Measurements from ENCODE around the gene LMNTD2. TPM values are rescaled to one million over a fixed set of nuclear protein-coding genes. Genes with fewer than 3 reads are reported as not detected.
"Not testable (repeated sequence)": the region's sequence is repeated elsewhere in the genome, so short reads cannot be mapped to it uniquely, and the experiment has no call there.

LMNTD2 gene
- total and polyA plus RNA-seq, 2 experiments from 2014 or later = 7.3 to 15.9 TPM

- no peaks in the 10 kb centered on the region for H3K9me2 ChIP-seq (replicated peaks; ENCODE audit: insufficient read depth)
- no peaks in the 10 kb centered on the region for H3K36me3 ChIP-seq (replicated peaks; ENCODE audit: insufficient read depth, low read depth)
- no peaks in the 10 kb centered on the region for H3K9me3 ChIP-seq (ENCODE audit: low read depth)
- WGBS (ENCODE audit: low lambda C conversion rate, missing lambda C conversion rate) = under 1% methylated on average over 49 of the region's 81 CpGs
- peak overlapping the region; percentile 99 for H3K4me2 ChIP-seq
- H3K4me1 ChIP-seq (ENCODE audit: insufficient read depth) = peaks cover 50% of the 10 kb centered on the region
- TF ChIP-seq EZH2phosphoT487 (IDR thresholded peaks at IDR 0.05; ENCODE audit: low read depth, severe bottlenecking, unreplicated experiment) = no peak
- TF ChIP-seq CTCF (IDR thresholded peaks at IDR 0.05; ENCODE audit: poor library complexity) = no peak
- no peak for TF ChIP-seq EZH2 (IDR thresholded peaks at IDR 0.05; ENCODE audit: borderline replicate concordance)
- peak overlapping the region; percentile 79 for H3K4me3 ChIP-seq
- peaks cover 34% of the 10 kb centered on the region for H4K20me1 ChIP-seq (ENCODE audit: insufficient read depth, poor library complexity, severe bottlenecking)
- peak overlapping the region; percentile 82 for H2AFZ ChIP-seq
- no peak for DNase-seq (ENCODE audit: low spot score)
- peak overlapping the region; percentile 77 for H3K27ac ChIP-seq
- no peaks in the 10 kb centered on the region for H3K27me3 ChIP-seq
- peaks cover 37% of the 10 kb centered on the region for H3K79me2 ChIP-seq
These were observed 14.9 kb upstream of the LMNTD2 start for GRCh38 chr11:575313-575995.

DNA sequence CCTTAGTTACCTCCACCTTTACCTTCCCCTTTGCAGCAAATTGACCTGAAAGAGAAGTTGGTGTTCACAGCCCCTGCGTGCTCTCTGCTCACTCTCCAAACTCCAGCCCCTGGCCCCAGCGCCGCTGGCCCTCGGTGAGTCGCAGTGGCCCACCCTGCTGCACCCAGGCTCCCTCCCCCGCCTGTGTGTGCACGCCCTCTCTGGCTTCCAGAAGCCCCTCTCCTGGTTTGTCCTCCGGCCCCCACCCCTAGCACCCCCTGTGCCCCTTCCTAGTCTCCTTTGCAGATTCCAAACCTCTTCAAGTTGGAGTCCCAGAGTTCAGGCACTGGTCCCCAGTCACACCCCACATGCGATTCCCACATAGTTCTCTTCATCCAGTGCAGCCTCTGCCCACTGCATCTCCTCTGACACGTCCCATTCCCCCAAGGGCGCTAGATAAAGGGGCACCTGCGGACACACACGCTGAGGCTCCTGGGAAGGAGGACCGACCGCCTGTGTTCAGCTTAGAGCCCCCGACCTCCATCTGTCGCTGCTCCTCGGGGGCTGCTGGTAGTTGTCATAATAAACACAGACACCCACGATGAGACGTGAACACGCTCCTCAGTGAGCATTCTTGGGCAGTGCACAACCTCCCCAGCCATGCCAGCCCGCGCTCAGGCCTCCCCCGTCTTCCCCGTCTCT lies 14.2 kb upstream of the LMNTD2 start:
- no peak overlapping the region for H3K27ac ChIP-seq

DNA sequence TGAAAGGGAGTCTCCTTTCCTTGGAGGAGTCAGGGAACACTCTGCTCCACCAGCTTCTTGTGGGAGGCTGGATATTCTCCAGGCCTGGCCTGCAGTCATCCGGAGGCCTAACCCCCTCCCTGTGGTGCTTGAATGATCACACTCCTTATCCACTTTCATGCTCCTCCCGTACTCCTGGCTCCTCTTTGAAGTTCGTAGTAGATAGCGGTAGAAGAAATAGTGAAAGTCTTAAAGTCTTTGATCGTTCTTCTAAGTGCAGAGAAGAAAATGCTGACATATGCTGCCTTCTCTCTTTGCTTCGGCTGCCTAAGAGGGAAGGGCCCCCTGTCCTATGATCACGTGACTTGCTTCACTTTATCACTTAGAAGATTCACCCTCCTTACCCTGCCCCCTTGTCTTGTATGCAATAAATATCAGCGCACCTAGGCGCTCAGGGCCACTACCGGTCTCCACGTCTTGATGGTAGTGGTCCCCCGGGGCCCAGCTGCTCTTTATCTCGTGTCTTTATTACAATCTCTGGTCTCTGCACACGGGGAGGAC lies 13.6 kb upstream of the LMNTD2 start:
- H3K4me3 ChIP-seq; DNase-seq (ENCODE audit: low spot score); H3K27ac ChIP-seq; H3K9me2 ChIP-seq (replicated peaks; ENCODE audit: insufficient read depth); H3K27me3 ChIP-seq; H2AFZ ChIP-seq; H3K36me3 ChIP-seq (replicated peaks; ENCODE audit: insufficient read depth, low read depth); H3K9me3 ChIP-seq (ENCODE audit: low read depth): not testable (repeated sequence)
- peak overlapping the region; percentile 99 for H3K4me2 ChIP-seq
- H4K20me1 ChIP-seq (ENCODE audit: insufficient read depth, poor library complexity, severe bottlenecking) = peaks cover 20% of the 10 kb centered on the region
- H3K79me2 ChIP-seq = peaks cover 24% of the 10 kb centered on the region
- WGBS (ENCODE audit: low lambda C conversion rate, missing lambda C conversion rate) = 38% methylated on average over 14 of the region's 14 CpGs
- peaks cover 40% of the 10 kb centered on the region for H3K4me1 ChIP-seq (ENCODE audit: insufficient read depth)

More for the DNA sequence above, 14.2 kb upstream of the LMNTD2 start:
- Histone ChIP-seq H3K9me2 (replicated peaks; ENCODE audit: insufficient read depth) (no peaks in the 10 kb centered on the region), H4K20me1 (ENCODE audit: insufficient read depth, poor library complexity, severe bottlenecking) (peaks cover 27% of the 10 kb centered on the region), H2AFZ (peak overlapping the region; percentile 82), H3K4me3 (peak overlapping the region; percentile 79), H3K27me3 (no peaks in the 10 kb centered on the region), H3K9me3 (ENCODE audit: low read depth) (no peaks in the 10 kb centered on the region), H3K79me2 (peaks cover 30% of the 10 kb centered on the region), H3K4me1 (ENCODE audit: insufficient read depth) (peaks cover 43% of the 10 kb centered on the region), H3K36me3 (replicated peaks; ENCODE audit: insufficient read depth, low read depth) (no peaks in the 10 kb centered on the region), H3K4me2 (peak overlapping the region; percentile 99)
- TF ChIP-seq EZH2phosphoT487 (IDR thresholded peaks at IDR 0.05; ENCODE audit: low read depth, severe bottlenecking, unreplicated experiment) = no peak
- no peak for TF ChIP-seq EZH2 (IDR thresholded peaks at IDR 0.05; ENCODE audit: borderline replicate concordance)
- TF ChIP-seq CTCF (IDR thresholded peaks at IDR 0.05; ENCODE audit: poor library complexity) = no peak
- WGBS (ENCODE audit: low lambda C conversion rate, missing lambda C conversion rate) = 31% methylated on average over 24 of the region's 25 CpGs
- no peak for DNase-seq (ENCODE audit: low spot score)

DNA sequence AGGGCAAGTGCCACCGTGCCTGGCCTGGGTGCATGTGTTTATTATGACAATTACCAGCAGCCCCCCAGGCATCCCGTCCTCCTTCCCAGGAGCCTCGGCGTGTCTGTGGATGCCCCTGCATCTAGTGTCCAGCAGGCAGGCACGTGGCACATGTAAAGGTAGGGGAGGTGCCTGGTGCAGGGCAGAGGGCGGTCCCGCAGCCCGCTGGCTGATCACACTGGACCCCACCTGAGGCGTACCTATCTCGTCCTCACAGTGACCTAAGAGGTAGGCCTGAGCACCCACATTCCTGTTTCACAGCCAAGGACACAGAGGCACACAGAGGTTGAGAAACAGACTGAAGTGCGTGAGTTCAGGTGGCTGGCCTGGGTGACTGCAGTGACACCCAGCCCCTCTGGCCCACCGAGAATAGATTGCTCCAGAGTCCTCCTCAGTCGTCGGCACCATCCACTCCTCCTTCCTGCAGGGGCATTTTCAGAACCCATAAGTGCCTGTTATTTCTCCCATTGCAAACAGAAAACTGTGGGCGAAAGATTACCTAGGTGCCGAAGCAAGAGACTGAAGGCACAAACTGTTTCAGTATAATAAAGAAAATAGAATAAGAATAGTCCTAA lies 12.7 kb upstream of the LMNTD2 start:
- Histone ChIP-seq H3K9me3 (ENCODE audit: low read depth) (no peaks in the 10 kb centered on the region), H3K79me2 (peaks cover 15% of the 10 kb centered on the region), H3K4me1 (ENCODE audit: insufficient read depth) (peaks cover 34% of the 10 kb centered on the region), H3K4me3 (no peak overlapping the region), H3K9me2 (replicated peaks; ENCODE audit: insufficient read depth) (no peaks in the 10 kb centered on the region), H3K27me3 (no peaks in the 10 kb centered on the region), H2AFZ (no peak overlapping the region), H3K36me3 (replicated peaks; ENCODE audit: insufficient read depth, low read depth) (no peaks in the 10 kb centered on the region), H3K27ac (no peak overlapping the region), H4K20me1 (ENCODE audit: insufficient read depth, poor library complexity, severe bottlenecking) (peaks cover 12% of the 10 kb centered on the region), H3K4me2 (peak overlapping the region; percentile 99)
- TF ChIP-seq CTCF (IDR thresholded peaks at IDR 0.05; ENCODE audit: poor library complexity) = no peak
- DNase-seq (ENCODE audit: low spot score) = no peak
- WGBS (ENCODE audit: low lambda C conversion rate, missing lambda C conversion rate) = 91% methylated on average over 16 of the region's 16 CpGs
